OCI-LY3 (cell line): Measurements from ENCODE around the gene ZFAND3.

Experiments
- H2AFZ ChIP-seq: fragments of 200-600, 300-600 bp; shearing (Covaris generic); 2 replicates; pipeline ENCODE4 v1.6.0; 2014; ENCODE audit warnings: antibody characterized with exemption, low read depth, low read length
- H3K27ac ChIP-seq: fragments of 200-600, 300-600 bp; sonication (generic); 2 replicates; pipeline ENCODE4 v1.5.1; 2014; ENCODE audit warnings: mild to moderate bottlenecking, low read length, moderate library complexity, mixed read lengths
- H3K27me3 ChIP-seq: fragments of 200-600, 300-600 bp; sonication (generic); 2 replicates; pipeline ENCODE4 v1.6.1; 2014; ENCODE audit warnings: low read depth, low read length, mixed read lengths
- H3K36me3 ChIP-seq: fragments of 200-600, 300-600 bp; sonication (generic); replicated peaks from 2 replicates; pipeline ENCODE3; 2014; ENCODE audit warnings: low read depth, low read length, mixed read lengths
- H3K4me1 ChIP-seq: fragments of 300-600, 200-600 bp; sonication (generic); 2 replicates; pipeline ENCODE4 v1.6.1; 2014; ENCODE audit warnings: low read length, mixed read lengths
- H3K4me2 ChIP-seq: fragments of 200-600, 300-600 bp; sonication (generic); 2 replicates; pipeline ENCODE4 v1.6.1; 2014; ENCODE audit warnings: low read length, mixed read lengths
- H3K4me3 ChIP-seq: fragments of 300-600, 200-600 bp; sonication (generic); 2 replicates; pipeline ENCODE4 v1.5.1; 2014; ENCODE audit warnings: antibody characterized with exemption, mild to moderate bottlenecking, low read length, moderate library complexity
- H3K79me2 ChIP-seq: fragments of 300-600, 200-600 bp; shearing (Covaris generic); 2 replicates; pipeline ENCODE4 v1.6.1; 2014; ENCODE audit warnings: mild to moderate bottlenecking, low read length, mixed read lengths
- H3K9ac ChIP-seq: fragments of 300-600, 200-600 bp; shearing (Covaris generic); 2 replicates; pipeline ENCODE4 v1.6.0; 2014; ENCODE audit warnings: mild to moderate bottlenecking, low read length, moderate library complexity
- H3K9me3 ChIP-seq: fragments of 200-600, 300-600 bp; shearing (Covaris generic); 2 replicates; pipeline ENCODE4 v1.6.1; 2014; ENCODE audit warnings: low read length, mixed read lengths; ENCODE audit not compliant: insufficient read depth
- H4K20me1 ChIP-seq: fragments of 200-600, 300-600 bp; sonication (generic); 2 replicates; pipeline ENCODE4 v1.6.1; 2016; ENCODE audit warnings: low read length, mixed read lengths; ENCODE audit not compliant: insufficient read depth
- CTCF ChIP-seq: fragments of 200-600, 300-600 bp; sonication (generic); IDR thresholded peaks from 2 replicates; pipeline ENCODE4 v1.5.1; 2014; ENCODE audit warnings: antibody characterized with exemption, low read length, low read depth
- EZH2phosphoT487 ChIP-seq: fragments of 200-600 bp; shearing (Covaris generic); IDR thresholded peaks from 2 replicates; pipeline ENCODE4 v1.6.1; 2018; ENCODE audit warnings: antibody characterized with exemption, mixed run types, low read depth

ZFAND3 gene

DNA sequence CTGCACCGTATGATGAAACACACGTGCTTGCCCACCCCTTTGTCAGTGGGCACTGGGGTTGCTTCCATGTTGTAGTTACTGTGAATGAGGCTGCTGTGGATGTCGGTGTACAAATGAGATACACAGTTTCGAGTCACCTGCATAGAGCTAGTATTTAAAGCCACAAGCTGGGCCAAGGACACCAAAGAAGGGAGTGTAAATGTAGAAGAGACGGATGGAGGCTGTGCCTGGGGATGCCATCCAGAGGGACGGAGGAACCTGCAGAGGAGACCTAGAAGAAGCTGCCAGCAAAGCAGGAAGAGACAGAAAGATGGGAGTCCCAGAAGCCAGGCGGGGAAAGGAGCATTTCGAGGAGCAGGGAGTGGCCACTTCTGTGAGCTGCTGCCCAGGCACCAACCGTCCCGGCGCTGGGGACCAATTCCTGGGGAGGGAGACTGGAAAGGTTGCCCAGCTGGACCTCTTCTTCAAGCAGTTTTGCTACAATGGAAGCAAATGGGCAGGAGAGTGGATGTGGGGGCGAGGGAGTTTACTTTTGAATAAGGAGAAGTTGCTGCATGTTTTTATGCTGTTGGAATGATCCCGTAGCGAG is 339.3 kb downstream of the ZFAND3 start:
- H3K4me1 ChIP-seq, result peaks cover 10% of the 10 kb centered on the region
- H3K9me3 ChIP-seq, result no peaks in the 10 kb centered on the region
- H2AFZ ChIP-seq, result no peak overlapping the region
- H4K20me1 ChIP-seq, result no peaks in the 10 kb centered on the region
- TF ChIP-seq EZH2phosphoT487, result no peak
- TF ChIP-seq CTCF, result no peak
- H3K27me3 ChIP-seq, result no peaks in the 10 kb centered on the region
- H3K4me2 ChIP-seq, result no peak overlapping the region
- H3K27ac ChIP-seq, result no peak overlapping the region
- H3K9ac ChIP-seq, result no peak overlapping the region
- H3K79me2 ChIP-seq, result no peaks in the 10 kb centered on the region
- no peak overlapping the region for H3K4me3 ChIP-seq
- peaks cover 3% of the 10 kb centered on the region for H3K36me3 ChIP-seq

DNA sequence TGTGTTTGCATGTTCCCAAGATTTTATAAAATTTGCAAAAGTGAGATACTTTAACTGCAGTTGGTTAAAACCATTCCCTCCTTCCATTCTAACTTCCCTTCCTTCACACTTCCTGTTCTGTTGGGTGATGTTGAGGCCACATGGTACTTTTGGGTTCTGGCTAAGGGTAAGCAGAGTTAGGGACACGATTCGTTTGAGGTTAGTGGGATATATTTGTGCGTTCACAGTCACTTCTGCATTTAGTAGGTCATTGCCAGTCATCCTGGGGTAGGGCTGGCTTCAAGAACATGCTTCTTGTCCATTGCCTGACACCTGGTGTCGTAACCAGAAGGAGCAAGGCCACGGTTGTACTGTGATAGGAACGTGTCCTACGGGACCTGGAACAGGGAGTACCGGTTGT is 340.1 kb downstream of the ZFAND3 start:
- H4K20me1 ChIP-seq, result no peaks in the 10 kb centered on the region
- no peak overlapping the region for H3K9ac ChIP-seq
- no peak overlapping the region for H3K27ac ChIP-seq
- TF ChIP-seq EZH2phosphoT487 (no peak), CTCF (no peak)
- H3K9me3 ChIP-seq, result no peaks in the 10 kb centered on the region
- peaks cover 3% of the 10 kb centered on the region for H3K36me3 ChIP-seq
- no peak overlapping the region for H3K4me2 ChIP-seq
- no peaks in the 10 kb centered on the region for H3K79me2 ChIP-seq
- H2AFZ ChIP-seq, result no peak overlapping the region
- H3K27me3 ChIP-seq, result no peaks in the 10 kb centered on the region
- peaks cover 3% of the 10 kb centered on the region for H3K4me1 ChIP-seq
- H3K4me3 ChIP-seq, result no peak overlapping the region

GRCh38 chr6:38160831-38161230 is 341.3 kb downstream of the ZFAND3 start:
- Histone ChIP-seq H3K9ac (no peak overlapping the region), H3K36me3 (no peaks in the 10 kb centered on the region), H3K27ac (no peak overlapping the region), H3K79me2 (no peaks in the 10 kb centered on the region), H3K4me2 (no peak overlapping the region), H3K4me3 (no peak overlapping the region), H3K9me3 (no peaks in the 10 kb centered on the region), H2AFZ (no peak overlapping the region), H4K20me1 (no peaks in the 10 kb centered on the region), H3K27me3 (no peaks in the 10 kb centered on the region), H3K4me1 (no peaks in the 10 kb centered on the region)
- no peak for TF ChIP-seq EZH2phosphoT487
- TF ChIP-seq CTCF, result no peak

DNA sequence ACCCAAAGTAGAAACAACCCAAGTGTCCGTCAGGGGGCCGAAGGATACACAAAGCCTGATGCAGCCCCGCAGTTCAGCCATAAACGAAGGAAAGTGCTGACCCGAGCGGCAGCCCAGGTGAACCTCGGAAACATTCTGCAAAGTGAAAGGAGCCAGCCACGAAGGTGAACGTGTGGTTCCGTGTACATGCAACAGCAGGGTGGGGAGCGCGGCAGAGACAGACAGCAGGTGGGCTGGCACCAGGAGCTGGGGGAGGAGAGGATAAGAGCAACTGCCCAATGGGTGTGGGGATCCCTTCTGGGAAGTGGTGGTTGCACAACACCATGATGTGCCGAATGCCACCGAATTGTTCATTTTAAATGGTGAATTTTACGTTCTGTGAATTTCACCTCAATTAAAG is 341.8 kb downstream of the ZFAND3 start:
- H3K9me3 ChIP-seq, result no peaks in the 10 kb centered on the region
- H2AFZ ChIP-seq, result no peak overlapping the region
- H3K36me3 ChIP-seq, result no peaks in the 10 kb centered on the region
- no peaks in the 10 kb centered on the region for H3K27me3 ChIP-seq
- TF ChIP-seq EZH2phosphoT487, result no peak
- no peak for TF ChIP-seq CTCF
- no peak overlapping the region for H3K27ac ChIP-seq
- H4K20me1 ChIP-seq, result no peaks in the 10 kb centered on the region
- no peaks in the 10 kb centered on the region for H3K79me2 ChIP-seq
- no peaks in the 10 kb centered on the region for H3K4me1 ChIP-seq
- H3K4me3 ChIP-seq, result no peak overlapping the region
- H3K9ac ChIP-seq, result no peak overlapping the region
- H3K4me2 ChIP-seq, result no peak overlapping the region
